ENCODE results near the gene ZDHHC22. TPM values are rescaled to one million over a fixed set of nuclear protein-coding genes. Genes with fewer than 3 reads are reported as not detected.

ZDHHC22 gene
- polyA plus RNA-seq, 1 of the 3 experiments (the other 2 are of a cell fraction), result not detected

GRCh38 chr14:77086951-77087350 lies 54.6 kb downstream of the ZDHHC22 start:
- Histone ChIP-seq H2AFZ (ENCODE audit: low read depth) (no peak overlapping the region), H3K9me2 (no peaks in the 10 kb centered on the region), H3F3A (replicated peaks; ENCODE audit: insufficient read depth) (no peaks in the 10 kb centered on the region), H3K9ac (no peak overlapping the region), H3K27ac (ENCODE audit: low read depth in 2 of 2, low read length in 1 of 2) (no peak overlapping the region), H3K9me3 (0 out of 2 replicates have a peak, but pooled peaks cover 4% of the 10 kb centered on the region), H4K20me1 (ENCODE audit: insufficient read depth) (no peaks in the 10 kb centered on the region), H3K4me3 (ENCODE audit: low read depth in 2 of 2, low read length in 1 of 2) (no peak overlapping the region), H3K79me2 (ENCODE audit: insufficient read depth) (no peaks in the 10 kb centered on the region), H3K36me3 (replicated peaks in 1 of 2; ENCODE audit: control insufficient read depth in 1 of 2, insufficient read depth in 2 of 2, low read length in 1 of 2) (no peaks in the 10 kb centered on the region), H3K4me1 (ENCODE audit: control insufficient read depth in 1 of 2, insufficient read depth in 2 of 2, low read depth in 1 of 2, low read length in 1 of 2) (peaks cover 0 to 5% of the 10 kb centered on the region in 2 experiments; a peak in 2 of 4 replicates), H3K4me2 (no peak overlapping the region), H3K27me3 (ENCODE audit: insufficient read depth) (no peaks in the 10 kb centered on the region; the same call in 1 of the 2 replicates)
- DNase-seq, result no peak
- POLR2A ChIA-PET, result no interaction called here
- CTCF ChIA-PET, result interaction anchor here (0.6 to 17.4 kb wide), 9 partner anchors 8 to 217 kb away, joined by 3 to 309 read pairs (median 5); no protein-coding TSS in a partner anchor
- no peak for TF ChIP-seq CHD2 (IDR thresholded peaks at IDR 0.05; ENCODE audit: low read length, partially characterized antibody)
- TF ChIP-seq CTCF (IDR thresholded peaks at IDR 0.05), result no peak
- TF ChIP-seq GATA2 (CRISPR knock-in tag; IDR thresholded peaks at IDR 0.05), result no peak
- TF ChIP-seq USF2 (IDR thresholded peaks at IDR 0.05; ENCODE audit: borderline replicate concordance, low read depth, low read length), result no peak
- TF ChIP-seq GABPA (IDR thresholded peaks at IDR 0.05; ENCODE audit: low read depth), result no peak
- TF ChIP-seq REST (IDR thresholded peaks at IDR 0.05; ENCODE audit: low read depth, low read length), result no peak
- no peak for TF ChIP-seq ZBTB33 (IDR thresholded peaks at IDR 0.05; ENCODE audit: borderline replicate concordance, low read depth)
- no peak for TF ChIP-seq ELF1 (IDR thresholded peaks at IDR 0.05)
- TF ChIP-seq SIN3A (IDR thresholded peaks at IDR 0.05; ENCODE audit: borderline replicate concordance, low read depth, low read length), result no peak
- TF ChIP-seq RXRA (IDR thresholded peaks at IDR 0.05; ENCODE audit: borderline replicate concordance, low read depth), result no peak
- TF ChIP-seq SMC3 (IDR thresholded peaks at IDR 0.05; ENCODE audit: low read depth, low read length), result no peak
- no peak for TF ChIP-seq TCF12 (IDR thresholded peaks at IDR 0.05)
- no peak for TF ChIP-seq PBX3 (IDR thresholded peaks at IDR 0.05)
- no peak for TF ChIP-seq RAD21 (IDR thresholded peaks at IDR 0.05; ENCODE audit: low read length)
- TF ChIP-seq MXI1 (IDR thresholded peaks at IDR 0.05; ENCODE audit: low read depth, low read length), result no peak
- TF ChIP-seq POLR2AphosphoS5 (IDR thresholded peaks at IDR 0.05; ENCODE audit: low read depth, low read length), result no peak
- TF ChIP-seq IRF3 (IDR thresholded peaks at IDR 0.05; ENCODE audit: low read depth, low read length), result no peak
- TF ChIP-seq FOXJ3 (CRISPR knock-in tag; IDR thresholded peaks at IDR 0.05), result no peak
- no peak for TF ChIP-seq MEF2A (IDR thresholded peaks at IDR 0.05; ENCODE audit: borderline replicate concordance, low read depth)
- no peak for TF ChIP-seq USF1 (IDR thresholded peaks at IDR 0.05; ENCODE audit: borderline replicate concordance, low read depth)
- 86% methylated on average over 6 of the region's 6 CpGs for WGBS (ENCODE audit: low lambda C conversion rate)

All from SK-N-SH (cell line).